Right cardiac atrium (tissue), 5 donors: ENCODE measurements around the gene SVIL. TPM values are rescaled to one million over a fixed set of nuclear protein-coding genes. Genes with fewer than 3 reads are reported as not detected.

Source experiments
- ATAC-seq, 2 donors: fragments of 200-7000 bp; cut with Tn5 transposase; one replicate each; pipeline versions ENCODE4 v1.8.0 to v1.9.1; 2020; ENCODE audit warnings: moderate library complexity in 2 of 2, mild to moderate bottlenecking in 1 of 2
- DNase-seq, 3 donors: peaks; one replicate each; pipeline ENCODE4 v3.0.0-alpha.2; 2020
- H3K27ac ChIP-seq: one replicate; pipeline ENCODE4 v1.5.1; 2013; ENCODE audit warnings: mild to moderate bottlenecking, low read length, control low read depth, moderate library complexity
- H3K27me3 ChIP-seq: one replicate; pipeline ENCODE4 v1.6.1; 2013; ENCODE audit not compliant: control insufficient read depth, insufficient read depth
- H3K4me1 ChIP-seq: one replicate; pipeline ENCODE4 v1.6.1; 2013; ENCODE audit warnings: low read length; ENCODE audit not compliant: control insufficient read depth, insufficient read depth
- H3K4me3 ChIP-seq: one replicate; pipeline ENCODE4 v1.5.1; 2013; ENCODE audit warnings: low read length, control low read depth
- H3K9me3 ChIP-seq: one replicate; pipeline ENCODE4 v1.6.1; 2013; ENCODE audit warnings: low read length; ENCODE audit not compliant: control insufficient read depth
- WGBS: extraction: QIAGEN DNeasy Blood & Tissue Kit; methylation state at CpG from one replicate; pipeline ENCODE4 v1.1.7; 2013; 5-methylcytosine and 5-hydroxymethylcytosine counted together
- intact Hi-C, 4 donors: fragments of 100-400 bp; cut with DNase I; formaldehyde crosslinking; loops; one replicate each; pipeline versions ENCODE4 v1.11.0 to v1.14.0; 2022 to 2023
- microRNA-seq, 2 donors: library from miRNA; unstranded; fragments of <30 nt; microRNA quantifications; one replicate each; pipeline ENCODE4 v1.2.0, GENCODE V29; 2020 to 2021
- polyA plus RNA-seq: library from polyadenylated mRNA; stranded (reverse); fragments of 200-250 nt; gene quantifications from one replicate; pipeline ENCODE4 v1.2.3, GENCODE V29; 2013
- total RNA-seq, 4 donors: library from RNA; stranded (reverse); fragmentation: NEBNext Ultra II Directional; extraction: Animal tissue kit (Norgen Biotek cat#: 25700); gene quantifications; one replicate each; pipeline ENCODE4 v1.2.1, GENCODE V29; 2021
- donor health status: healthy with polysubstance abuse.
- donor health status: DM: no; HTN: yes; CAD: no.
- donor health status: DM: no; HTN: no; CAD: no.
- donor health status: DM: no; HTN: yes; CAD: no; lungs with severe emphysema.
- donor health status: DM: yes; HTN: yes; CAD: no.

SVIL gene
- total and polyA plus RNA-seq, 5 donors, result 106 to 374 (median 265) TPM

- Histone ChIP-seq H3K27ac (peak overlapping the region; percentile 95), H3K9me3 (no peaks in the 10 kb centered on the region), H3K4me3 (peak overlapping the region; percentile 72), H3K4me1 (peaks cover 6% of the 10 kb centered on the region), H3K27me3 (no peaks in the 10 kb centered on the region)
- no peak for DNase-seq
- intact Hi-C loops, result no loop called here
- ATAC-seq, result no peak
- whole genome bisulfite sequencing, result 65% methylated on average over 2 of the region's 2 CpGs
These were observed 225.9 kb downstream of the SVIL start for GRCh38 chr10:29408847-29409240.

Small RNA genes within 50 kb of the gene (microRNA-seq; reads per million reads assigned to microRNA genes)
- gene MIR604 (0 reads per million in 2 donors), gene MIR938 (0 reads per million in 2 donors)
